ENCODE measurements around the gene ENPP1.

DNA sequence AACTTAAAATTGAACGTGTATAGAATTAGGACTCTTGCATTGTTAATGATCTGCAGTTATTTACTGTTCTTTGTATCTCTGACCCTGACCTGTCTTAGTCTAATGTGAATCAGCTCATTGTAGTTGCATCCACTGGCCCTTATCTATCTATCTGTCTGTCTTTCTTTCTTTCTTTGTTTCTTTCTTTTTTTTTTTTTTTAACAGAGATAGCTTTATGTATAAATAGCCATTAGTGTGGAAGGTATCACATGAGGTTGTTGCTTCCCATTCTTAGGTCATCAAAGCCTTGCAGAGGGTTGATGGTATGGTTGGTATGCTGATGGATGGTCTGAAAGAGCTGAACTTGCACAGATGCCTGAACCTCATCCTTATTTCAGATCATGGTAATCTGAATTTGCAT is 59.9 kb downstream of the ENPP1 start:
- TF ChIP-seq RAD21 (IDR thresholded peaks at IDR 0.05; ENCODE audit: low read length) = no peak
- TF ChIP-seq, protein P1, sequence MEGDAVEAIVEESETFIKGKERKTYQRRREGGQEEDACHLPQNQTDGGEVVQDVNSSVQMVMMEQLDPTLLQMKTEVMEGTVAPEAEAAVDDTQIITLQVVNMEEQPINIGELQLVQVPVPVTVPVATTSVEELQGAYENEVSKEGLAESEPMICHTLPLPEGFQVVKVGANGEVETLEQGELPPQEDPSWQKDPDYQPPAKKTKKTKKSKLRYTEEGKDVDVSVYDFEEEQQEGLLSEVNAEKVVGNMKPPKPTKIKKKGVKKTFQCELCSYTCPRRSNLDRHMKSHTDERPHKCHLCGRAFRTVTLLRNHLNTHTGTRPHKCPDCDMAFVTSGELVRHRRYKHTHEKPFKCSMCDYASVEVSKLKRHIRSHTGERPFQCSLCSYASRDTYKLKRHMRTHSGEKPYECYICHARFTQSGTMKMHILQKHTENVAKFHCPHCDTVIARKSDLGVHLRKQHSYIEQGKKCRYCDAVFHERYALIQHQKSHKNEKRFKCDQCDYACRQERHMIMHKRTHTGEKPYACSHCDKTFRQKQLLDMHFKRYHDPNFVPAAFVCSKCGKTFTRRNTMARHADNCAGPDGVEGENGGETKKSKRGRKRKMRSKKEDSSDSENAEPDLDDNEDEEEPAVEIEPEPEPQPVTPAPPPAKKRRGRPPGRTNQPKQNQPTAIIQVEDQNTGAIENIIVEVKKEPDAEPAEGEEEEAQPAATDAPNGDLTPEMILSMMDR (conservative IDR thresholded peaks at IDR 0.05; ENCODE audit: low read depth, low read length) = no peak
- TF ChIP-seq POLR2A (IDR thresholded peaks at IDR 0.05; ENCODE audit: low read depth, low read length) = no peak
- TF ChIP-seq RCOR1 (IDR thresholded peaks at IDR 0.05; ENCODE audit: insufficient replicate concordance, low read length) = no peak
- TF ChIP-seq RFX5 (IDR thresholded peaks at IDR 0.05; ENCODE audit: low read depth, low read length) = no peak
- no peak for TF ChIP-seq NFE2L2 (IDR thresholded peaks at IDR 0.05; ENCODE audit: low read depth, low read length)

All from IMR-90 (cell line).